ENCODE data around the gene C4orf36. TPM values are rescaled to one million over a fixed set of nuclear protein-coding genes. Genes with fewer than 3 reads are reported as not detected.

The C4orf36 gene
- total RNA-seq, 1 donor from 2014 or later = not detected

- H3K4me1 ChIP-seq (ENCODE audit: control insufficient read depth in 3 of 3, insufficient read depth in 3 of 3, low read length in 3 of 3) = no peaks in the 10 kb centered on the region
- H3K4me3 ChIP-seq (ENCODE audit: low read length in 3 of 3) = no peak overlapping the region
- H3K36me3 ChIP-seq (ENCODE audit: control insufficient read depth in 3 of 3, insufficient read depth in 3 of 3, low read length in 3 of 3) = no peaks in the 10 kb centered on the region
- no peaks in the 10 kb centered on the region for H3K9me3 ChIP-seq (ENCODE audit: control insufficient read depth in 3 of 3, low read length in 3 of 3)
- H3K27ac ChIP-seq (ENCODE audit: low read depth, low read length) = no peak overlapping the region
- H3K9ac ChIP-seq (ENCODE audit: low read depth in 1 of 3, low read length in 3 of 3) = no peak overlapping the region
- H3K27me3 ChIP-seq (ENCODE audit: control insufficient read depth in 3 of 3, insufficient read depth in 3 of 3, low read length in 3 of 3) = no peaks in the 10 kb centered on the region
Observed at GRCh38 chr4:86857341-86858052, 34.7 kb downstream of the C4orf36 start.

GRCh38 chr4:86856896-86857295 lies 35.3 kb downstream of the C4orf36 start:
- no peak overlapping the region for H3K9ac ChIP-seq (ENCODE audit: low read depth in 1 of 3, low read length in 3 of 3)
- H3K27ac ChIP-seq (ENCODE audit: low read depth, low read length) = no peak overlapping the region
- H3K9me3 ChIP-seq (ENCODE audit: control insufficient read depth in 3 of 3, low read length in 3 of 3) = no peaks in the 10 kb centered on the region
- no peaks in the 10 kb centered on the region for H3K27me3 ChIP-seq (ENCODE audit: control insufficient read depth in 3 of 3, insufficient read depth in 3 of 3, low read length in 3 of 3)
- H3K36me3 ChIP-seq (ENCODE audit: control insufficient read depth in 3 of 3, insufficient read depth in 3 of 3, low read length in 3 of 3) = no peaks in the 10 kb centered on the region
- H3K4me1 ChIP-seq (ENCODE audit: control insufficient read depth in 3 of 3, insufficient read depth in 3 of 3, low read length in 3 of 3) = no peaks in the 10 kb centered on the region
- no peak overlapping the region for H3K4me3 ChIP-seq (ENCODE audit: low read length in 3 of 3)

- Histone ChIP-seq H3K9me3 (ENCODE audit: control insufficient read depth in 3 of 3, low read length in 3 of 3) (no peaks in the 10 kb centered on the region), H3K36me3 (ENCODE audit: control insufficient read depth in 3 of 3, insufficient read depth in 3 of 3, low read length in 3 of 3) (no peaks in the 10 kb centered on the region), H3K4me3 (ENCODE audit: low read length in 3 of 3) (no peak overlapping the region), H3K27me3 (ENCODE audit: control insufficient read depth in 3 of 3, insufficient read depth in 3 of 3, low read length in 3 of 3) (no peaks in the 10 kb centered on the region), H3K9ac (ENCODE audit: low read depth in 1 of 3, low read length in 3 of 3) (no peak overlapping the region), H3K4me1 (ENCODE audit: control insufficient read depth in 3 of 3, insufficient read depth in 3 of 3, low read length in 3 of 3) (no peaks in the 10 kb centered on the region), H3K27ac (ENCODE audit: low read depth, low read length) (no peak overlapping the region)
Observed at GRCh38 chr4:86855572-86855971, 36.6 kb downstream of the C4orf36 start.

- Histone ChIP-seq H3K9me3 (ENCODE audit: control insufficient read depth in 3 of 3, low read length in 3 of 3) (no peaks in the 10 kb centered on the region), H3K9ac (ENCODE audit: low read depth in 1 of 3, low read length in 3 of 3) (no peak overlapping the region)
Observed at GRCh38 chr4:86853209-86853608, 39.0 kb downstream of the C4orf36 start.

GRCh38 chr4:86848732-86849619 lies 43.2 kb downstream of the C4orf36 start, which contains the start of gene SLC10A6:
Gene SLC10A6, minus strand, starts transcription at chr4:86849384. Its CDS starts 269 bp downstream, at chr4:86849115.
- H3K4me3 ChIP-seq (ENCODE audit: low read length in 3 of 3) = peak within 1 kb of the TSS; percentile 5 to 41 (median 31)
- no peaks in the 10 kb centered on the region for H3K9me3 ChIP-seq (ENCODE audit: control insufficient read depth in 3 of 3, low read length in 3 of 3)
- H3K9ac ChIP-seq (ENCODE audit: low read depth in 1 of 3, low read length in 3 of 3) = no peak within 1 kb of the TSS
- peak within 1 kb of the TSS; percentile 34 for H3K27ac ChIP-seq (ENCODE audit: low read depth, low read length)
- H3K27me3 ChIP-seq (ENCODE audit: control insufficient read depth in 3 of 3, insufficient read depth in 3 of 3, low read length in 3 of 3) = no peaks in the 10 kb centered on the region
- H3K36me3 ChIP-seq (ENCODE audit: control insufficient read depth in 3 of 3, insufficient read depth in 3 of 3, low read length in 3 of 3) = no peaks in the 10 kb centered on the region
- peaks cover 5 to 11% (median 10%) of the 10 kb centered on the region in 3 donors for H3K4me1 ChIP-seq (ENCODE audit: control insufficient read depth in 3 of 3, insufficient read depth in 3 of 3, low read length in 3 of 3)

More at GRCh38 chr4:86853209-86853608, 39.0 kb downstream of the C4orf36 start:
- Histone ChIP-seq H3K4me3 (ENCODE audit: low read length in 3 of 3) (no peak overlapping the region), H3K27me3 (ENCODE audit: control insufficient read depth in 3 of 3, insufficient read depth in 3 of 3, low read length in 3 of 3) (no peaks in the 10 kb centered on the region), H3K4me1 (ENCODE audit: control insufficient read depth in 3 of 3, insufficient read depth in 3 of 3, low read length in 3 of 3) (peaks cover 5 to 8% (median 7%) of the 10 kb centered on the region in 3 donors), H3K36me3 (ENCODE audit: control insufficient read depth in 3 of 3, insufficient read depth in 3 of 3, low read length in 3 of 3) (no peaks in the 10 kb centered on the region), H3K27ac (ENCODE audit: low read depth, low read length) (no peak overlapping the region)

GRCh38 chr4:86848136-86848535 lies 44.1 kb downstream of the C4orf36 start:
- Histone ChIP-seq H3K27ac (ENCODE audit: low read depth, low read length) (peak overlapping the region; percentile 34), H3K9ac (ENCODE audit: low read depth in 1 of 3, low read length in 3 of 3) (no peak overlapping the region), H3K36me3 (ENCODE audit: control insufficient read depth in 3 of 3, insufficient read depth in 3 of 3, low read length in 3 of 3) (no peaks in the 10 kb centered on the region), H3K4me1 (ENCODE audit: control insufficient read depth in 3 of 3, insufficient read depth in 3 of 3, low read length in 3 of 3) (peaks cover 5 to 11% (median 10%) of the 10 kb centered on the region in 3 donors), H3K9me3 (ENCODE audit: control insufficient read depth in 3 of 3, low read length in 3 of 3) (no peaks in the 10 kb centered on the region), H3K27me3 (ENCODE audit: control insufficient read depth in 3 of 3, insufficient read depth in 3 of 3, low read length in 3 of 3) (no peaks in the 10 kb centered on the region), H3K4me3 (ENCODE audit: low read length in 3 of 3) (peak overlapping the region in 2 of 3 donors; percentile 5 to 41)

- Histone ChIP-seq H3K4me3 (ENCODE audit: low read length in 3 of 3) (no peak overlapping the region), H3K27me3 (ENCODE audit: control insufficient read depth in 3 of 3, insufficient read depth in 3 of 3, low read length in 3 of 3) (no peaks in the 10 kb centered on the region), H3K9ac (ENCODE audit: low read depth in 1 of 3, low read length in 3 of 3) (no peak overlapping the region), H3K4me1 (ENCODE audit: control insufficient read depth in 3 of 3, insufficient read depth in 3 of 3, low read length in 3 of 3) (peaks cover 5 to 11% (median 10%) of the 10 kb centered on the region in 3 donors), H3K27ac (ENCODE audit: low read depth, low read length) (no peak overlapping the region), H3K9me3 (ENCODE audit: control insufficient read depth in 3 of 3, low read length in 3 of 3) (no peaks in the 10 kb centered on the region), H3K36me3 (ENCODE audit: control insufficient read depth in 3 of 3, insufficient read depth in 3 of 3, low read length in 3 of 3) (no peaks in the 10 kb centered on the region)
Observed at GRCh38 chr4:86847571-86847970, 44.7 kb downstream of the C4orf36 start.

GRCh38 chr4:86846921-86847320 lies 45.3 kb downstream of the C4orf36 start:
- H3K36me3 ChIP-seq (ENCODE audit: control insufficient read depth in 3 of 3, insufficient read depth in 3 of 3, low read length in 3 of 3) = no peaks in the 10 kb centered on the region
- H3K4me1 ChIP-seq (ENCODE audit: control insufficient read depth in 3 of 3, insufficient read depth in 3 of 3, low read length in 3 of 3) = peaks cover 5 to 11% (median 10%) of the 10 kb centered on the region in 3 donors
- H3K9ac ChIP-seq (ENCODE audit: low read depth in 1 of 3, low read length in 3 of 3) = no peak overlapping the region
- H3K27me3 ChIP-seq (ENCODE audit: control insufficient read depth in 3 of 3, insufficient read depth in 3 of 3, low read length in 3 of 3) = no peaks in the 10 kb centered on the region
- no peak overlapping the region for H3K4me3 ChIP-seq (ENCODE audit: low read length in 3 of 3)
- no peaks in the 10 kb centered on the region for H3K9me3 ChIP-seq (ENCODE audit: control insufficient read depth in 3 of 3, low read length in 3 of 3)
- H3K27ac ChIP-seq (ENCODE audit: low read depth, low read length) = no peak overlapping the region

- Histone ChIP-seq H3K4me1 (ENCODE audit: control insufficient read depth in 3 of 3, insufficient read depth in 3 of 3, low read length in 3 of 3) (peaks cover 5 to 11% (median 10%) of the 10 kb centered on the region in 3 donors), H3K4me3 (ENCODE audit: low read length in 3 of 3) (no peak overlapping the region), H3K9ac (ENCODE audit: low read depth in 1 of 3, low read length in 3 of 3) (no peak overlapping the region), H3K27me3 (ENCODE audit: control insufficient read depth in 3 of 3, insufficient read depth in 3 of 3, low read length in 3 of 3) (no peaks in the 10 kb centered on the region), H3K9me3 (ENCODE audit: control insufficient read depth in 3 of 3, low read length in 3 of 3) (no peaks in the 10 kb centered on the region), H3K27ac (ENCODE audit: low read depth, low read length) (no peak overlapping the region), H3K36me3 (ENCODE audit: control insufficient read depth in 3 of 3, insufficient read depth in 3 of 3, low read length in 3 of 3) (no peaks in the 10 kb centered on the region)
Observed at GRCh38 chr4:86845593-86845992, 46.6 kb downstream of the C4orf36 start.

GRCh38 chr4:86841309-86841708 lies 50.9 kb downstream of the C4orf36 start:
- no peaks in the 10 kb centered on the region for H3K9me3 ChIP-seq (ENCODE audit: control insufficient read depth in 3 of 3, low read length in 3 of 3)
- no peak overlapping the region for H3K27ac ChIP-seq (ENCODE audit: low read depth, low read length)
- no peaks in the 10 kb centered on the region for H3K36me3 ChIP-seq (ENCODE audit: control insufficient read depth in 3 of 3, insufficient read depth in 3 of 3, low read length in 3 of 3)
- peaks cover 0 to 3% (median 0%) of the 10 kb centered on the region in 3 donors for H3K4me1 ChIP-seq (ENCODE audit: control insufficient read depth in 3 of 3, insufficient read depth in 3 of 3, low read length in 3 of 3)
- H3K9ac ChIP-seq (ENCODE audit: low read depth in 1 of 3, low read length in 3 of 3) = no peak overlapping the region
- H3K27me3 ChIP-seq (ENCODE audit: control insufficient read depth in 3 of 3, insufficient read depth in 3 of 3, low read length in 3 of 3) = no peaks in the 10 kb centered on the region
- no peak overlapping the region for H3K4me3 ChIP-seq (ENCODE audit: low read length in 3 of 3)

All from skeletal muscle tissue (tissue), 4 donors.